ENCODE measurements around the gene SLC35C1. TPM values are rescaled to one million over a fixed set of nuclear protein-coding genes. Genes with fewer than 3 reads are reported as not detected.

The SLC35C1 gene
- total RNA-seq, 1 experiment from 2014 or later: 10.4 TPM

GRCh38 chr11:45848654-45849081 is 43.7 kb downstream of the SLC35C1 start:
- peaks cover 27% of the 10 kb centered on the region for H3K27me3 Mint-ChIP-seq (ENCODE audit: low read depth)
- DNase-seq (ENCODE audit: low spot score) (no peak), ATAC-seq (no peak)
- ChIA-PET CTCF (interaction anchor here (0.5 to 1.4 kb wide), 3 partner anchors 10 to 155 kb away, joined by 4 to 6 read pairs (median 4); no protein-coding TSS in a partner anchor), POLR2A (interaction anchor here (0.6 kb wide), 1 partner anchor 74 kb away, joined by 3 read pairs; no protein-coding TSS in a partner anchor)
- peak overlapping the region; percentile 79 for H3K4me3 Mint-ChIP-seq
- H3K4me1 Mint-ChIP-seq: peaks cover 31% of the 10 kb centered on the region
- no peaks in the 10 kb centered on the region for H3K36me3 Mint-ChIP-seq
- H3K27ac Mint-ChIP-seq: no peak overlapping the region
- no peak for TF ChIP-seq KAT7 (CRISPR knock-in tag; IDR thresholded peaks at IDR 0.05; ENCODE audit: borderline replicate concordance)
- no peak for TF ChIP-seq MXD4 (CRISPR knock-in tag; IDR thresholded peaks at IDR 0.05; ENCODE audit: borderline replicate concordance)
- TF ChIP-seq HMGXB4 (CRISPR knock-in tag; IDR thresholded peaks at IDR 0.05): no peak
- no peak for TF ChIP-seq ZNF219 (CRISPR knock-in tag; IDR thresholded peaks at IDR 0.05; ENCODE audit: borderline replicate concordance)
- no peak for TF ChIP-seq NR1H2 (CRISPR knock-in tag; IDR thresholded peaks at IDR 0.05)
- TF ChIP-seq ZNF425 (CRISPR knock-in tag; conservative IDR thresholded peaks at IDR 0.05): no peak
- TF ChIP-seq CBFB (CRISPR knock-in tag; IDR thresholded peaks at IDR 0.05; ENCODE audit: low read depth): no peak
- no peak for TF ChIP-seq ELF4 (CRISPR knock-in tag; IDR thresholded peaks at IDR 0.05; ENCODE audit: low read depth)
- no peak for TF ChIP-seq E2F5 (CRISPR knock-in tag; IDR thresholded peaks at IDR 0.05)
- TF ChIP-seq IRF2 (CRISPR knock-in tag; IDR thresholded peaks at IDR 0.05; ENCODE audit: borderline replicate concordance, low read depth): no peak
- no peak for TF ChIP-seq PRRX2 (CRISPR knock-in tag; IDR thresholded peaks at IDR 0.05)
- no peak for TF ChIP-seq ZNF317 (CRISPR knock-in tag; IDR thresholded peaks at IDR 0.05; ENCODE audit: borderline replicate concordance, low read depth)
- no peak for TF ChIP-seq CREM (CRISPR knock-in tag; IDR thresholded peaks at IDR 0.05)
- TF ChIP-seq TEAD1 (CRISPR knock-in tag; IDR thresholded peaks at IDR 0.05): no peak
- TF ChIP-seq ZNF423 (CRISPR knock-in tag; IDR thresholded peaks at IDR 0.05): no peak
- TF ChIP-seq ARID4B (CRISPR knock-in tag; IDR thresholded peaks at IDR 0.05; ENCODE audit: borderline replicate concordance): no peak
- TF ChIP-seq OVOL2 (CRISPR knock-in tag; IDR thresholded peaks at IDR 0.05; ENCODE audit: borderline replicate concordance): no peak
- no peak for TF ChIP-seq ZNF512 (CRISPR knock-in tag; IDR thresholded peaks at IDR 0.05; ENCODE audit: borderline replicate concordance)
- TF ChIP-seq CREB1 (CRISPR knock-in tag; IDR thresholded peaks at IDR 0.05): no peak
- H3K9me3 Mint-ChIP-seq: no peaks in the 10 kb centered on the region

All from WTC11 (cell line).